ENCODE results near the gene NMNAT2. TPM values are rescaled to one million over a fixed set of nuclear protein-coding genes. Genes with fewer than 3 reads are reported as not detected.

NMNAT2 gene
- total and polyA plus RNA-seq, 2 donors (not counting 3 experiments of a cell fraction or from before 2014, with no cell fraction given), result 0.28 to 0.38 TPM

- Histone ChIP-seq H3K36me3 (ENCODE audit: control insufficient read depth in 2 of 2, extremely low read depth in 1 of 2, insufficient read depth in 2 of 2, low read length in 2 of 2) (no peaks in the 10 kb centered on the region), H3K79me2 (ENCODE audit: control insufficient read depth, insufficient read depth, low read length) (no peaks in the 10 kb centered on the region), H3K27ac (ENCODE audit: insufficient read depth, low read depth, low read length) (no peak overlapping the region), H2AFZ (ENCODE audit: low read depth, low read length) (no peak overlapping the region), H3K9me1 (replicated peaks; ENCODE audit: control insufficient read depth, extremely low read depth, insufficient read depth, low read length) (no peaks in the 10 kb centered on the region), H3K4me2 (ENCODE audit: insufficient read depth, low read length) (no peak overlapping the region), H3K9me3 (replicated peaks; ENCODE audit: control insufficient read depth, insufficient read depth, low read length) (no peaks in the 10 kb centered on the region), H3K27me3 (ENCODE audit: control insufficient read depth in 2 of 2, insufficient read depth in 2 of 2, low read length in 2 of 2) (no peaks in the 10 kb centered on the region), H3K4me3 (replicated peaks in 1 of 3; ENCODE audit: insufficient read depth in 1 of 3, low read depth in 1 of 3, low read length in 3 of 3) (no peak overlapping the region), H4K20me1 (replicated peaks; ENCODE audit: control insufficient read depth, extremely low read depth, insufficient read depth, low read length) (no peaks in the 10 kb centered on the region), H3K4me1 (ENCODE audit: control insufficient read depth, extremely low read depth, insufficient read depth, low read length) (peaks cover 7% of the 10 kb centered on the region), H3K9ac (replicated peaks; ENCODE audit: extremely low read depth, insufficient read depth, low read length) (no peak overlapping the region)
- ChIA-PET POLR2A (no interaction called here), CTCF (interaction anchor here (1.8 kb wide), 1 partner anchor 12 kb away, joined by 8 read pairs; no protein-coding TSS in a partner anchor)
- no peak for DNase-seq (ENCODE audit: low read depth, low spot score)
- no TSS peak for BruUV-seq (replicated peaks)
- intact Hi-C loops (cut with micrococcal nuclease), result no loop called here
- FAIRE-seq, result no peak
- TF ChIP-seq FOS (IDR thresholded peaks at IDR 0.05; ENCODE audit: borderline replicate concordance, insufficient read depth, low read length) (no peak), EZH2 (IDR thresholded peaks at IDR 0.05; ENCODE audit: borderline replicate concordance, low read depth, low read length, severe bottlenecking) (no peak)
- TF ChIP-seq, protein P1, sequence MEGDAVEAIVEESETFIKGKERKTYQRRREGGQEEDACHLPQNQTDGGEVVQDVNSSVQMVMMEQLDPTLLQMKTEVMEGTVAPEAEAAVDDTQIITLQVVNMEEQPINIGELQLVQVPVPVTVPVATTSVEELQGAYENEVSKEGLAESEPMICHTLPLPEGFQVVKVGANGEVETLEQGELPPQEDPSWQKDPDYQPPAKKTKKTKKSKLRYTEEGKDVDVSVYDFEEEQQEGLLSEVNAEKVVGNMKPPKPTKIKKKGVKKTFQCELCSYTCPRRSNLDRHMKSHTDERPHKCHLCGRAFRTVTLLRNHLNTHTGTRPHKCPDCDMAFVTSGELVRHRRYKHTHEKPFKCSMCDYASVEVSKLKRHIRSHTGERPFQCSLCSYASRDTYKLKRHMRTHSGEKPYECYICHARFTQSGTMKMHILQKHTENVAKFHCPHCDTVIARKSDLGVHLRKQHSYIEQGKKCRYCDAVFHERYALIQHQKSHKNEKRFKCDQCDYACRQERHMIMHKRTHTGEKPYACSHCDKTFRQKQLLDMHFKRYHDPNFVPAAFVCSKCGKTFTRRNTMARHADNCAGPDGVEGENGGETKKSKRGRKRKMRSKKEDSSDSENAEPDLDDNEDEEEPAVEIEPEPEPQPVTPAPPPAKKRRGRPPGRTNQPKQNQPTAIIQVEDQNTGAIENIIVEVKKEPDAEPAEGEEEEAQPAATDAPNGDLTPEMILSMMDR (IDR thresholded peaks at IDR 0.05; ENCODE audit: extremely low read depth in 1 of 2, insufficient read depth in 1 of 2, low read depth in 1 of 2, low read length in 2 of 2), result no peak
- TF ChIP-seq, protein P2, sequence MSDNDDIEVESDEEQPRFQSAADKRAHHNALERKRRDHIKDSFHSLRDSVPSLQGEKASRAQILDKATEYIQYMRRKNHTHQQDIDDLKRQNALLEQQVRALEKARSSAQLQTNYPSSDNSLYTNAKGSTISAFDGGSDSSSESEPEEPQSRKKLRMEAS (IDR thresholded peaks at IDR 0.05; ENCODE audit: insufficient read depth, insufficient read length), result no peak
- dilution Hi-C loops (cut with MboI; ENCODE audit: extremely low pct_ligation_motif_present, low sequenced_read_pairs), result no loop called here
Observed at GRCh38 chr1:183239793-183240525, 178.2 kb downstream of the NMNAT2 start.
